HEK293 (cell line): ENCODE results near the gene KCNJ15.

Experiments
- BCL11B ChIP-seq: fragments of 450-650 bp; formaldehyde crosslinking; IDR thresholded peaks from 2 replicates; pipeline ENCODE4 v1.5.1; 2016; ENCODE audit warnings: low read depth, missing biosample characterization, missing genetic modification characterization
- HOXA7 ChIP-seq: sonication (generic); formaldehyde crosslinking; IDR thresholded peaks from 2 replicates; pipeline ENCODE4 v1.8.1; 2022; ENCODE audit warnings: missing genetic modification reagents, borderline replicate concordance
- INSM2 ChIP-seq: fragments of 450-650 bp; formaldehyde crosslinking; IDR thresholded peaks from 2 replicates; pipeline ENCODE4 v1.5.1; 2016; ENCODE audit warnings: missing biosample characterization, missing genetic modification characterization
- MEIS1 ChIP-seq: sonication (generic); formaldehyde crosslinking; IDR thresholded peaks from 2 replicates; pipeline ENCODE4 v1.8.1; 2022; ENCODE audit warnings: missing genetic modification reagents, mild to moderate bottlenecking, borderline replicate concordance
- OSR2 ChIP-seq: fragments of 450-650 bp; formaldehyde crosslinking; IDR thresholded peaks from 2 replicates; pipeline ENCODE4 v1.5.1; 2016; ENCODE audit warnings: missing biosample characterization, missing genetic modification characterization
- SCRT2 ChIP-seq: fragments of 450-650 bp; formaldehyde crosslinking; IDR thresholded peaks from 2 replicates; pipeline ENCODE4 v1.5.1; 2016; ENCODE audit warnings: missing biosample characterization, missing genetic modification characterization
- SP7 ChIP-seq: fragments of 450-650 bp; formaldehyde crosslinking; IDR thresholded peaks from 2 replicates; pipeline ENCODE4 v1.5.1; 2016; ENCODE audit warnings: missing biosample characterization, missing genetic modification characterization
- ZBTB49 ChIP-seq: fragments of 450-650 bp; formaldehyde crosslinking; IDR thresholded peaks from 2 replicates; pipeline ENCODE4 v1.5.1; 2016; ENCODE audit warnings: missing biosample characterization, missing genetic modification characterization, low read depth
- ZFHX2 ChIP-seq: fragments of 450-650 bp; formaldehyde crosslinking; conservative IDR thresholded peaks from 2 replicates; pipeline ENCODE4 v1.5.1; 2016; ENCODE audit warnings: missing biosample characterization, missing genetic modification characterization
- ZFP37 ChIP-seq: fragments of 450-650 bp; formaldehyde crosslinking; IDR thresholded peaks from 2 replicates; pipeline ENCODE4 v1.5.1; 2016; ENCODE audit warnings: missing biosample characterization, missing genetic modification characterization
- ZNF10 ChIP-seq: fragments of 450-650 bp; formaldehyde crosslinking; IDR thresholded peaks from 2 replicates; pipeline ENCODE4 v1.5.1; 2017; ENCODE audit warnings: missing biosample characterization, missing genetic modification characterization
- ZNF138 ChIP-seq: fragments of 450-650 bp; formaldehyde crosslinking; IDR thresholded peaks from 2 replicates; pipeline ENCODE4 v1.5.1; 2016; ENCODE audit warnings: missing biosample characterization, missing genetic modification characterization, borderline replicate concordance
- ZNF146 ChIP-seq: fragments of 450-650 bp; formaldehyde crosslinking; IDR thresholded peaks from 2 replicates; pipeline ENCODE4 v1.5.1; 2016; ENCODE audit warnings: missing biosample characterization, missing genetic modification characterization
- ZNF19 ChIP-seq: fragments of 450-650 bp; formaldehyde crosslinking; IDR thresholded peaks from 2 replicates; pipeline ENCODE4; 2016; ENCODE audit warnings: missing biosample characterization, missing genetic modification characterization, low read depth
- ZNF239 ChIP-seq: fragments of 450-650 bp; formaldehyde crosslinking; IDR thresholded peaks from 2 replicates; pipeline ENCODE4 v1.5.1; 2016; ENCODE audit warnings: missing biosample characterization, missing genetic modification characterization
- ZNF302 ChIP-seq: fragments of 450-650 bp; formaldehyde crosslinking; IDR thresholded peaks from 2 replicates; pipeline ENCODE4 v1.5.1; 2016; ENCODE audit warnings: missing biosample characterization, missing genetic modification characterization, low read depth
- ZNF335 ChIP-seq: fragments of 450-650 bp; formaldehyde crosslinking; conservative IDR thresholded peaks from 2 replicates; pipeline ENCODE4 v1.5.1; 2016; ENCODE audit warnings: missing biosample characterization, missing genetic modification characterization
- ZNF544 ChIP-seq: fragments of 450-650 bp; formaldehyde crosslinking; IDR thresholded peaks from 2 replicates; pipeline ENCODE4 v1.5.0; 2017; ENCODE audit warnings: missing biosample characterization, missing genetic modification characterization
- ZNF610 ChIP-seq: fragments of 450-650 bp; formaldehyde crosslinking; IDR thresholded peaks from 2 replicates; pipeline ENCODE4 v1.5.1; 2016; ENCODE audit warnings: missing biosample characterization, missing genetic modification characterization, borderline replicate concordance
- ZNF660 ChIP-seq: fragments of 450-650 bp; IDR thresholded peaks from 2 replicates; pipeline ENCODE4 v1.5.1; 2018; ENCODE audit warnings: missing biosample characterization, mild to moderate bottlenecking, missing genetic modification characterization
- ZNF670 ChIP-seq: fragments of 450-650 bp; formaldehyde crosslinking; IDR thresholded peaks from 2 replicates; pipeline ENCODE4 v1.5.1; 2016; ENCODE audit warnings: missing biosample characterization, missing genetic modification characterization, low read depth
- ZNF701 ChIP-seq: fragments of 450-650 bp; formaldehyde crosslinking; IDR thresholded peaks from 2 replicates; pipeline ENCODE4 v1.5.1; 2016; ENCODE audit warnings: missing biosample characterization, missing genetic modification characterization
- ZNF707 ChIP-seq: fragments of 450-650 bp; formaldehyde crosslinking; IDR thresholded peaks from 2 replicates; pipeline ENCODE4 v1.5.1; 2016; ENCODE audit warnings: missing biosample characterization, missing genetic modification characterization
- ZNF843 ChIP-seq: fragments of 450-650 bp; formaldehyde crosslinking; IDR thresholded peaks from 2 replicates; pipeline ENCODE4 v1.5.1; 2016; ENCODE audit warnings: missing biosample characterization, missing genetic modification characterization
- ZSCAN18 ChIP-seq: fragments of 450-650 bp; formaldehyde crosslinking; IDR thresholded peaks from 2 replicates; pipeline ENCODE4 v1.5.1; 2016; ENCODE audit warnings: missing biosample characterization, missing genetic modification characterization
- ZSCAN23 ChIP-seq: fragments of 450-650 bp; formaldehyde crosslinking; IDR thresholded peaks from 2 replicates; pipeline ENCODE4 v1.5.1; 2016; ENCODE audit warnings: missing biosample characterization, missing genetic modification characterization
- TF ChIP-seq, protein P1 (sequence below): fragments of 450-650 bp; formaldehyde crosslinking; conservative IDR thresholded peaks from 2 replicates; pipeline ENCODE4 v1.5.1; 2016; ENCODE audit warnings: low read depth, missing biosample characterization, missing genetic modification characterization
- TF ChIP-seq, protein P2 (sequence below): fragments of 450-650 bp; formaldehyde crosslinking; IDR thresholded peaks from 2 replicates; pipeline ENCODE4 v1.5.1; 2016; ENCODE audit warnings: missing biosample characterization, missing genetic modification characterization

The KCNJ15 gene

GRCh38 chr21:38323721-38324531 is 67.1 kb downstream of the KCNJ15 start (continued):
- TF ChIP-seq ZSCAN23 (tag by site-specific recombination) (peak; percentile 89), ZSCAN18 (tag by site-specific recombination) (no peak), ZNF843 (tag by site-specific recombination) (no peak), ZNF10 (peak; percentile 97), ZNF335 (tag by site-specific recombination) (no peak), ZNF610 (tag by site-specific recombination) (no peak), ZNF670 (tag by site-specific recombination) (no peak), BCL11B (tag by site-specific recombination) (no peak), ZNF138 (no peak), ZNF707 (tag by site-specific recombination) (0 out of 2 replicates have a peak, but pooled peaks have one; percentile 14), ZNF239 (tag by site-specific recombination) (0 out of 2 replicates have a peak, but pooled peaks have one; percentile 14), HOXA7 (CRISPR knock-in tag) (no peak), ZFP37 (tag by site-specific recombination) (no peak), ZNF701 (tag by site-specific recombination) (no peak), ZNF660 (tag by site-specific recombination) (no peak), INSM2 (tag by site-specific recombination) (peak; percentile 61; the same call in 1 of the 2 replicates), OSR2 (tag by site-specific recombination) (peak; percentile 97), ZNF19 (tag by site-specific recombination) (0 out of 2 replicates have a peak, but pooled peaks have one; percentile 56), SCRT2 (tag by site-specific recombination) (peak; percentile 60), ZBTB49 (tag by site-specific recombination) (no peak), ZNF146 (tag by site-specific recombination) (no peak), ZNF544 (tag by site-specific recombination) (no peak), SP7 (tag by site-specific recombination) (peak; percentile 96), ZNF302 (tag by site-specific recombination) (no peak), ZFHX2 (tag by site-specific recombination) (peak; percentile 72; the same call in 1 of the 2 replicates), MEIS1 (CRISPR knock-in tag) (no peak)
- TF ChIP-seq, protein P1, sequence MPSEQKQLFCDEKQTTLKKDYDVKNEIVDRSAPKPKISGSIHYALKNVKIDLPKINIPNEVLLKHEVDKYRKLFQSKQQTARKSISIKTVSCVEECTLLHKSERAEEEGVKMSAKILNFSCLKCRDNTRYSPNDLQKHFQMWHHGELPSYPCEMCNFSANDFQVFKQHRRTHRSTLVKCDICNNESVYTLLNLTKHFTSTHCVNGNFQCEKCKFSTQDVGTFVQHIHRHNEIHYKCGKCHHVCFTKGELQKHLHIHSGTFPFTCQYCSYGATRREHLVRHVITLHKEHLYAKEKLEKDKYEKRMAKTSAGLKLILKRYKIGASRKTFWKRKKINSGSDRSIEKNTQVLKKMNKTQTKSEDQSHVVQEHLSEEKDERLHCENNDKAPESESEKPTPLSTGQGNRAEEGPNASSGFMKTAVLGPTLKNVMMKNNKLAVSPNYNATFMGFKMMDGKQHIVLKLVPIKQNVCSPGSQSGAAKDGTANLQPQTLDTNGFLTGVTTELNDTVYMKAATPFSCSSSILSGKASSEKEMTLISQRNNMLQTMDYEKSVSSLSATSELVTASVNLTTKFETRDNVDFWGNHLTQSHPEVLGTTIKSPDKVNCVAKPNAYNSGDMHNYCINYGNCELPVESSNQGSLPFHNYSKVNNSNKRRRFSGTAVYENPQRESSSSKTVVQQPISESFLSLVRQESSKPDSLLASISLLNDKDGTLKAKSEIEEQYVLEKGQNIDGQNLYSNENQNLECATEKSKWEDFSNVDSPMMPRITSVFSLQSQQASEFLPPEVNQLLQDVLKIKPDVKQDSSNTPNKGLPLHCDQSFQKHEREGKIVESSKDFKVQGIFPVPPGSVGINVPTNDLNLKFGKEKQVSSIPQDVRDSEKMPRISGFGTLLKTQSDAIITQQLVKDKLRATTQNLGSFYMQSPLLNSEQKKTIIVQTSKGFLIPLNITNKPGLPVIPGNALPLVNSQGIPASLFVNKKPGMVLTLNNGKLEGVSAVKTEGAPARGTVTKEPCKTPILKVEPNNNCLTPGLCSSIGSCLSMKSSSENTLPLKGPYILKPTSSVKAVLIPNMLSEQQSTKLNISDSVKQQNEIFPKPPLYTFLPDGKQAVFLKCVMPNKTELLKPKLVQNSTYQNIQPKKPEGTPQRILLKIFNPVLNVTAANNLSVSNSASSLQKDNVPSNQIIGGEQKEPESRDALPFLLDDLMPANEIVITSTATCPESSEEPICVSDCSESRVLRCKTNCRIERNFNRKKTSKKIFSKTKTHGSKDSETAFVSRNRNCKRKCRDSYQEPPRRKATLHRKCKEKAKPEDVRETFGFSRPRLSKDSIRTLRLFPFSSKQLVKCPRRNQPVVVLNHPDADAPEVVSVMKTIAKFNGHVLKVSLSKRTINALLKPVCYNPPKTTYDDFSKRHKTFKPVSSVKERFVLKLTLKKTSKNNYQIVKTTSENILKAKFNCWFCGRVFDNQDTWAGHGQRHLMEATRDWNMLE = peak; percentile 49
- TF ChIP-seq, protein P2, sequence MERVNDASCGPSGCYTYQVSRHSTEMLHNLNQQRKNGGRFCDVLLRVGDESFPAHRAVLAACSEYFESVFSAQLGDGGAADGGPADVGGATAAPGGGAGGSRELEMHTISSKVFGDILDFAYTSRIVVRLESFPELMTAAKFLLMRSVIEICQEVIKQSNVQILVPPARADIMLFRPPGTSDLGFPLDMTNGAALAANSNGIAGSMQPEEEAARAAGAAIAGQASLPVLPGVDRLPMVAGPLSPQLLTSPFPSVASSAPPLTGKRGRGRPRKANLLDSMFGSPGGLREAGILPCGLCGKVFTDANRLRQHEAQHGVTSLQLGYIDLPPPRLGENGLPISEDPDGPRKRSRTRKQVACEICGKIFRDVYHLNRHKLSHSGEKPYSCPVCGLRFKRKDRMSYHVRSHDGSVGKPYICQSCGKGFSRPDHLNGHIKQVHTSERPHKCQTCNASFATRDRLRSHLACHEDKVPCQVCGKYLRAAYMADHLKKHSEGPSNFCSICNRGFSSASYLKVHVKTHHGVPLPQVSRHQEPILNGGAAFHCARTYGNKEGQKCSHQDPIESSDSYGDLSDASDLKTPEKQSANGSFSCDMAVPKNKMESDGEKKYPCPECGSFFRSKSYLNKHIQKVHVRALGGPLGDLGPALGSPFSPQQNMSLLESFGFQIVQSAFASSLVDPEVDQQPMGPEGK (tag by site-specific recombination) = peak; percentile 73
